Occipital lobe (tissue), 2 donors: ENCODE results near the gene PTPN20. TPM values are rescaled to one million over a fixed set of nuclear protein-coding genes. Genes with fewer than 3 reads are reported as not detected.
"Not testable (repeated sequence)": the region's sequence is repeated elsewhere in the genome, so short reads cannot be mapped to it uniquely, and the experiment has no call there.

Source experiments
- DNase-seq: peaks from one replicate; lab custom pipeline; 2025; lab: John Stamatoyannopoulos, UW
- total RNA-seq: library from RNA; depleted of rRNA; stranded (reverse); fragments of >200 nt; gene quantifications from one replicate; pipeline ENCODE4 v1.2.3, GENCODE V29; 2014

PTPN20 gene
- total RNA-seq, 1 donor from 2014 or later = 14.2 TPM

DNA sequence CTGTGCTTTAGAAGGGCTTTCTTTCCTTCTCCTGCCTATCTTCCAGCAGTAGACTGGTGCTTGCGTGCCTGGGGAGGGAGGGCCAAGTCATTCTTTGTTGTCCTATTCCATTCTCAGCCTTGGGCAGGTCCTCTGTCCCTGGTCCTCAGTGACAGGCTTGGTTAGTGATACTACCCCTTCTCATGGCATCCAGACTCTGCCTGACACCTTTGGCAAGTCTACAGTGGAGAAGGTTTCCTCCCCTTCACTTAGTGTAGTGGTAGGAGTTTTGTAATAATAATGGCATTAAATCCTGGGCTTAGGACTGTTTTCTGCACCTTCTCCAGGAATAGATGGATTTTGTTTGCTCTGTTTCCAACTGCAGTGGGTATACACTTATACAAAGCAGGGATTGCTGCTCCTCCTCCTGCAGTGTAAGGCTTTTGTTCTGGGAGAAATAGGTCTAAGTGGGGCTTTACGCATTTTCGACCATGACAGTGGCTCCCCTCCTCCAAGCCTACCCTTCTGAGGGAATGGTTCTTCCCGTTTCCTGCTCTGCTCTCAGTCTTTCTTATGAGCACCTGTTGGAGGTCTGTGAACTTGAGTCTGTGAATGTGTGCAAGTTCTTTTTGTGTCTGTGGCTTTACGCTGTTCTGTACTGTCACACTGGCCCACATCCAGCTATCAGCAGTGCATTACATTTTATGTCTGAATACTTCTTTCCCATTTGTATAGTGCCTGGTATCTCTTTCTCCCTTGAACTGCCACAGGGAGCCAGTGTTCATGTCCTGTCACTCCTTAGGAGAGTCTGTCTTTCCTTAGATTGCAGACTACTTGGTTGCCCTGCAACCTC is 37.7 kb downstream of the PTPN20 start:
- not testable (repeated sequence) for DNase-seq

DNA sequence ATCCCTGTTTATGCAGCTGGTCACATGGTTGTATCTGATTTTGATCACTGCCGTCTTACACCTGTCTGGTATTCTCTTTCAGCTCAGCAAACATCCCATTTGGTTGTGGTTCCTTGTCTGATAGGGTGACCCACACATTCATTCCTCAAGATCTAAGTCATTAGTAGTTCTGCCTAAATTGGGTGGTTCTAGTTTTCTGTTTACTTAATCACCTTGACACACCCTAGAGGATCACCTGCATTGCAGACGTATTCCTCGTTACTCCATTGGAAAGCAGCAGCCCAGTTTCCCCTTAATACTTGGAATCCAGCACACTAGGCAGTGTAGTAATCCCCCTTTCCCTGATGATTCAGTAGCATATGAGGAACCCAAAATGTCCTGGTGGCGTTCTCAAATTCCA is 41.3 kb downstream of the PTPN20 start:
- DNase-seq = not testable (repeated sequence)

DNA sequence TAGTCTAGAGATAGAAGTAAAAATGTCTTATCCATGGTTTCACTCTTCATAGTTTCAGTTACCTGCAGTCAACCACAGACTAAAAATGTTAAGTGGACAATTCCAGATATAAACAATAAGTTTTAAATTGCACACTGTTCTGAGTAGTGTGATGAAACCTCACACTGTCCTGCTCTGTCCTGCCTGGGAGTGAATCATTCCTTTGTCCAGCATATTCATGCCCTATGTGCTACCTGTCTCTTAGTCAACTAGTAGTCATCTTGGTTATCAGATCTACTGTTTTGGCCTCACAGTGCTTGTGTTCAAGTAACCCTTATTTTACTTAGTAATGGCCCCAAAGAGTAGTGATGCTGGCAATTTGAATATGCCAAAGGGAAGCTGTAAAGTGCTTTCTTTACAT is 49.5 kb downstream of the PTPN20 start:
- DNase-seq = not testable (repeated sequence)

DNA sequence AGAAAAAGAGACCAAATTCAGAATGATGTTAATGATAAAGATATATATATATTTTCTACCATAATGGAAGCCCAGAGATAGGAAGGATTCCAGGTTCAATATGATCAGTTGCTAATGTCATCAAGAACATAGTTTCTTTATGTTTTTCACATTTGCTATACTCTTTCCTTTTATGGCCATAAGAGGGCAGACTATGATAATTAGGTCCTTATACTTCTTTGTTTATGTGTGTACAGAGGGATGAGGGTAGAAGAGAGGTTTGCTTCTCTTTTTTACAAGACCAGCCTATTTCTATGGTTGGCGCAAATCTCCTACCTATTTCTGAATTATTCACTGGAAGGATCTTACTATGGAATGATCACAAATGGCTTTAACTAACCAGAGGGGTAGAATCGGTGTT is 52.1 kb downstream of the PTPN20 start:
- not testable (repeated sequence) for DNase-seq

DNA sequence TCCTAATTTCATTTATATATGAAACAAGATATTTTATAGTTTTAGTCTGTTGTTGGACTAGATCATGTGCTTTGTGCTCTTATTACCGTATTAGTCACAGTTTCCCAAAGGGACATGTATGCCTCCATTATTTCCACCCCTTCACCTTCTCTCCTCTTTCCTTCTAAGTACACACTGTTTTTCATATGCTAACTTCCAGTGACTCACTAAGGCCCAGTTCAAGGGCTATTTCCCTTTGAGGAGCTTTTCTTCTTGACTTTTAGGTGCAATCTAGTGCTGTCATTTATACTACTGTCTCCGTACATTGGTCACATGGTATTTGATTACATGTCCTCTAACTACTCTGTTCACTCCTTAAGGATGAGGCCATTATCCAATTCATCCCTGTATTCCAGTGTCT is 55.8 kb downstream of the PTPN20 start:
- not testable (repeated sequence) for DNase-seq

DNA sequence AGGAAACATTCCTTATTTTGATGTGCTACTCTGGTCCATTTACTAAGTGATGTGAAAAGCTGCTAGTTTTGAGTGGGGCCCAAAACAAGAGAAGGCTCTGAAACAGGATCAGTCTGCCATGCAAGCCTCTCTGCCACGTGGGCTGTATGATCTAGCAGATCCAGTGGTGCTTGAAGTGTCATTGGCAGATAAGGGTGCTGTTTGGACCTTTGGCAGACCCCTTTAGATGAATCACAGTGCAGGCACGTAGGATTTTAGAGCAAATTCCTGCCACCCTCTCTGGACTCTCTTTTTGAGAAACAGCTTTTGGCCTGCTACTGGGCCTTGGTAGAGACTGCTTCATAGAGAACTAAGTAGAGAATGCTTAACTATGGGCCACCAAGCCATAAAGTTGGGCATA is 69.0 kb downstream of the PTPN20 start:
- DNase-seq = not testable (repeated sequence)

DNA sequence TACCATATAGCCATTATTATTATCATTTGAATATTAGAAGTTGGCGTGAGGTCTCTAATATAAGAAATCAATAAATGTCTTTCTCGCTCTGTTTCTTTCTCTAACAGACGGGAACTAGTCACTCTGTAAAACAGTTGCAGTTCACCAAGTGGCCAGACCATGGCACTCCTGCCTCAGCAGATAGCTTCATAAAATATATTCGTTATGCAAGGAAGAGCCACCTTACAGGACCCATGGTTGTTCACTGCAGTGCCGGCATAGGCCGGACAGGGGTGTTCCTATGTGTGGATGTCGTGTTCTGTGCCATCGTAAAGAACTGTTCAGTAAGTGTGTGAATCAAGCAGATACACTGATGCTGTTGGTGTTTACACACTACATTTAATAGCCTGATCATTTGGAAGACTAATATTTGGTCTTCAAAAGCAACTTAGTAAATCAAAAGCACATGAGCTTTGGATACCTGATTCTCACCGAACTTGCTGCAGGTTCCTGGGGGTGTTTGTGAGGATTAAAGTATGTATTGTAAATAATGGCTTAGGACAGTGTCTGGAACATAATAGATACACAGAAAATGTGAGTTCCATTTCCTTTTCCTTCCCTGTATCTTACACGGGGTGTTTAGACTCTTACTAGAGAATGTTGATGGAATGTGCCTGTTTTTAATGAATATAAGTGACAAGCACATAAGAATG is 76.2 kb downstream of the PTPN20 start:
- not testable (repeated sequence) for DNase-seq

DNA sequence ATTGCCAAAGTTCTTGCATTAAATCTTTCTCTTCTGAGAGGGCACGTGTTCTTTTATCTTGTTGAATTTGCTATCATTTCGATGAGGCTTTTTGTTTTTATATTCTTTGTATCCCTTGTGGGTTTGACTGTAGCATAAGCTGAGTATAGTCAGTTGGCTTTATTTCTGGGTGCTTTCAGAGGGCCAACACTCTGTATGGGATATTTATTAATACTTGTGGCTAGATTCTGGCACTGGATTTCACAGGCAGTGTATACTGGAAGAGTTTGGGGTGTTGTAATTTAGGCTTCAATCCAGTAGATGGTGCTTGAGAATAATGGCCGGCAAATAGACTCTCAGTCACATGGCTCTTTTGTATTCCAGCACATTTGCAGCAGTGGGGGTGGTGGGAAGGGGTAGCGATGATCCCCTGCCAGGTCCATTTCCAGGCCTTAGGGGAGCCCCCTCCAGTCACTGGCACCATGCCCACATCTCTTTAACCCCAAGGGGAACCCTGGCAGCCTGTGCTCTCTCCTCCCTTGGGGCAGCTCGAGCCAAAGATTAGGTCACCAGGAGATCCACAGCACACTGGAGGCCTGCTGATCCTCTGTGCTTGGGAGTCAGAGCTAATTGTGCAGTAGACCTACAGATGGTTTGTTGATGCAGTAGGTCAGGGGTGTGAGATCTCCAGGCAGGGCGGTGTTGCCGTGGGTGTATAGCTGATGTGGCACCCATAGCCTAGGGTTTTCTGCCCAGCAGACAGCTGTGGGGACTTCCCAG is 81.8 kb downstream of the PTPN20 start:
- no peak for DNase-seq

DNA sequence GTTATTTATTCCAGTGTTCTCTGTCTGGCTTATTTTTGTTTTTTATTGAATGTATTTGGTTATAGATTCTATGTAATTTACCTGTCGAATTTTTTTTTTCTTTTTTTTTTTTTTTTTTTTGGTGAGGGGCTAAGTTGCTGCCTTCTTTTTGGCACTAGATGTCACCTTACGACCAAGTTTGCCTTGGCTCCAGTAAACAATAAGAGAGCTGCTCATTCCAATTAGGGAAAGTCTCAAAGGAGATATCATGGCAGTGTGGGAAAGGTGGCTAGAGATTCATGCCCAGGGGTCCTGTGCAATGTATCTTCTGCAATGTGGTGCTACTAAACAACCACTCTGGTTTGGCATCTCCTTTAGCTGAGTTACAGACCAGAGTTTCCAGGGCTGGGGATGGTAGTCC is 84.0 kb downstream of the PTPN20 start:
- DNase-seq = no peak

DNA sequence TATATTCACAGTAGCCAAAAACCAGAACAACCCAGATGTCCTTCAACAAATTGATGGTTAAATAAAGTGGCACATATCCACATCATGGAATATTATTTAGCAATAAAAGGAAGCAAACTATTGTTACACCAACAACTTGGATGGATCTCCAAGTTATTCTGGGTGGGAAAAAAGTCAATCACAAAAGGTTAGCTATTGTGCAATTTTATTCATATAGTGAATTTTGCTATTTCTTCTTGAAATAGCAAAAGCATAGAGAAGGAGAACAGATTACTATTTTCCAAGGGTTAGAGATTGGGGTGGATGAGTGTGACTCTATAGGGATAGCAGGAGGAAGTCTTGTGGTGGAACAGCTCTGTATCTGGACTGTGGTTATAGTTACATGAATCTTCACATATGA is 87.0 kb downstream of the PTPN20 start:
- DNase-seq = no peak

DNA sequence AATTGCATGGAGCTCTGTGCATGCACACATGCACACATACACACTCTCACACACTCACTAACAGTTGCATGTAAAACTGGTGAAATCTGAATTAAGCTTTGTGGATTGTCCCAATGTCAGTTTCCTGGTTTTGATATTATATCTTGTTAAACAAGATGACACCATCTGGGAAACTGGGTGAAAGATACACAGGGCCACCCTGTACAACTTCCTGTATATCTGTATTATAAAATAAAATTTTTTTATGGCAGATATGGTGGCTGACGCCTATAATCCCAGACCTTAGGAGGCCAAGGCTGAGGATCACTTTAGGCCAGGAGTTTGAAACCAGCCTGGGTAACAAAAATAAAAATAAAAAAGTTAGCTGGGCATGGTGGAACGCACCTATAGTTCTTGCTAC is 87.4 kb downstream of the PTPN20 start:
- DNase-seq = no peak

DNA sequence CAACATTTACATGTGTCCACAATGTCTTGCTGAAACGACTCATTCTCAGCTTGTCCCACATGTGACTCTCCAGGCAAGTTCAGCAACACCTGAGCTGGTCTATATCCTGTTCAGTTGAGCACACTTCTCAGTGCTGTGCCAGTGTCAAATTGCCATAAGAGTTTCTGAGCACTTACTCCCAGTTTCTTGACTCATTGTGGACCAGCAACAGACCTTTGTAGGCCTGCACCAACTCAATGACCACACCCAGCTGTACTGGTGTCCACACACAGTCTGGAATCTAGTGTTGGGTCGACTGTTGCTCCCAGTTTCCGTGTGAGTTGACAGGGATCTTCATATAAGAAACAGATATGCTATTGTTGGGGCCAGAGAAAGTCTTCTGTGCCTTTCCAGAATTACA is 88.0 kb downstream of the PTPN20 start:
- no peak for DNase-seq

DNA sequence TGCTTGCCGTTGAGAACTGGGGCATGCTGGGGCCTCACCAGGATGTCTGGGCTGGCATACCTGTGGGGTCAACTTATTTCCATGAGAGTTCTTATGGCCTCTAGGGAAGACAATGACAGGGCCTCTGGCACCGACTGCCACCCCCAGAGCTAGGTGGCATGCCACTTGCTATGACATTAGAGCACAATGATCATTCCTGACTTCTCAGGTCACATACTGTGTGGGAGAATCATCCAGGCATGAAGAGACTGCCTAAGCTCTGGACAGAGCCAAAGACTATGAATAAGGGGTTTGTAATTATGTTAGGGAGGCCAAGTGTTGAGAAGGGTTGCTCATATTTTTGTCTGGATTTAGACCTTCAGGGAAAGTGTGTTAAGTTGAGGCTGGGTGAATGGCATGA is 97.5 kb downstream of the PTPN20 start:
- no peak for DNase-seq

DNA sequence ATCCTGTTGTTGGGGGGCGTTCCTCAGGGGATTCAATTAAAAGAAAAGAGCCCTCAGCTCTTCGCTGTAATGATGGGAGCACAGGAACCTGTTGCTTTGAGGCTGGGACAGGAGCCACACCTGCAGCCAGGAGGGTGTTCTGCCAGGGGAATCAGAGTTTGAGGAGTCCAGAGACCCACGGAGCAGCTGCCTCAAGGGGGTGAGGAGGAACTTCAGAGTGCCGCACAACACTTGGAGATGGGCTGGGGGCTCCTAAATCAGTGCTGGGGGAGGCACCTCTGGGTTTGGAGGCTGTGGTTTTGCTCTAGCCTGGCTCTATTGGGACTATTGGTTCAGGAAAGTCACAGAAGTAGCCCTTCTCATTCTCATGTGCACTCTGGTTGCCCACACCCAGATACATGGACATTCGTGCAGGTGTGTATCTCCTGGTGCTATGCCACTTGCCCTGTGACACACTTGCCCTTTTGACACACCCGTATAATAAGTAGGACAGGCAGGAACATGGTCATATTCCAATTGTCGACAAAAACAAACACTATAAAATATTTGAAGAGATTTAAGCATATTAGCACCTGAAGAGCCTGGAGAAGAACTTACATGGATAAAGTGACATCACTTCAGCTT is 98.1 kb downstream of the PTPN20 start:
- no peak for DNase-seq

DNA sequence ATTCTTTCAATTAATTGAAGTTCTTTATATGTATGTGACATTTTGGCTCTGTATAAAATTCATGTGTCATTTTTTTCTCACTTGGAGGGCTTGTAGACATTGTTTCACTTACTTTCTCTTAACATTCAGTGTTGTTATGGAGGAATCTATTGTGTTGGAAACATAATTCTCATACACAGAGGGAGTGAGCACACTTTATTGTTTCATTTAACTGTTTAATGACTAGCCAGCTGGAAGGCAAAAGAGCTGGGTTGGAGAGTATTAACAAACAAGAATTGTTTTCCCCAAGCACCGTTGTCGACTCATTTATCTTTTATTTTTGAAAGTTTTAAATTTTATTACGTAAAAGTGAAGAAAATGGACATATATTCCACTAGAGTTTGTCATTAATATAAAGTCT is 98.8 kb downstream of the PTPN20 start:
- no peak for DNase-seq

DNA sequence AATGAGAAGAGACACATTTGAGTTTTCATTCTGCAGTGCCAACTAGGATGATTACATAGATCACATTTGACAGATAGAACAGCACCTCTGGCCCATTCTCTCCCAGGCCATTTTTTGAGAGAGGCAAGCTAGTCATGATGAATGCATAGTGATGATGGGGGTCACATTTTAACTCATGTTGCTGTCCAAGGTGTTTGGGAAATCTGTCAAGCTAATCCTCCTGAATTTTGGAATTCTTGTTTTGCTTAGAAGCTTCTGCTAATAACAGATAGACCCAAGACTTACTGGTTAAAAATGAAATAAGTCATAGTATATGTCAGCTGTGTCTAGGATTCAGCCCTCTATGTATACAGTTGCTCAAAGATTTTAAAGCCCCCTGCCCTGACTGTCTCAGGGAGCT is 101.0 kb downstream of the PTPN20 start:
- DNase-seq = no peak

DNA sequence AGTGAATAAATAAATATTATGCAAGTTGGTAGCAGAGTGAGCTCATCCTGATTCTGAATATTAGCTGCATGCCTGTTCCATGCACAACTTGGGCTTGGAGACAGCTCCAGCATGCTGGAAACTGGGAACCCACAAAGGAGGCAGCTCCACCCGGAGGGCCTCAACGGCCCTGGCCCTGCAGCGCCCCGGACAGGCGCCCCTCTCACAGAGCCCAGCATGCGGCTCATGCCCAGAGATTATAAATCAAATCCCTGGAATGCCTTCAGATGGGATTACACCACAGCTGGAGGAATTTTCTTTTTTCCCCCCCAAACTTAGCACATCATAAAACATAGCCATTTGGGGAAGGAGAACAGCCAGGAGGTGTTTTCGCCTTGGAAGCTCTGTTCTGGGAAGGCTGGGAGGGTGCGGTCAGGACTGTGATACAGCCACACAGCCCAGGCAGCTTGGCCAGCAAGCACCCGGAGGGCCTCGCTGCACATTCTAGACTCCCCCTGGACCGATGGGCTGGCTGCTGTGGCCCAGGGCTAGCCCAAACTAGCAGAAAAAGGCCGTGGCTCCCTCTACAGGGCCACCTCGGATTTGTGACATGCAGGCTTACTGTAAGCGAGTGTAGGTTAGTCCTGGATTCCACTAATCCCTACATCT is 102.4 kb downstream of the PTPN20 start:
- DNase-seq = no peak

DNA sequence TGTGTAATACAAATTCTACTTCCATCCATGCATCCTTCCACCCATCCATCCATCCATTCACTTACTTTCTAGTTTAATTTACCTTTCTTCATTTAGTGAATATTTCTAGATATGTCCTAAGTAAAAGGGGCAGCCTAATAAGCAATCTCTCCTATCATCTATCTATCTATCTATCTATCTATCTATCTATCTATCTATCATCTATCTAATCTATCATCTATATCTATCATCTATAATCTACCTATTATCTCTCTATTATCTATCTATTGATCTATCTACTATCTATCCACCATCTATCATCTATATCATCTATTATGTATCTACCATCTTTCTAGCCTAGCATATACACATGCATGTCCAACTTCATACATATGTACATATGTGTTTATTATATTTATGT is 104.2 kb downstream of the PTPN20 start:
- no peak for DNase-seq

DNA sequence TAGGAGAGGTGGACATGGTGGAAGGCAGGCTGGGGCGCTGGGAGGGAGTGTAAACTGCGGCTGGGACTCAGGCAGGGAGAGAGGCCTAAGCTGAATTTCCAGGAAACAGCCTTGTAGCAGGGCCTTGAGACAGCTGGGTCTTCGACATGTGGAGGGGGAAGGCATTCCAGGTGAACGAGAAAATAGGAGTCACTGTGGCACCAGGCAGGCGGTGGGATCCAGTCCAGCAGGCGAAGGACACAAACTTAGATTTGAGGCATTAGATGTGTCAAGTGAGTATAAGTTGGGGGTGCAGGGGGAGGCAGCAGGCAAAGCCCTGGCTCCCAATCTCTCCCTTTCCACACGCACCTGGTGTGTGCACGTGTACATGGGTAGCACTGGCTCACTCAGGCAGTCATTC is 105.3 kb downstream of the PTPN20 start:
- DNase-seq = no peak

DNA sequence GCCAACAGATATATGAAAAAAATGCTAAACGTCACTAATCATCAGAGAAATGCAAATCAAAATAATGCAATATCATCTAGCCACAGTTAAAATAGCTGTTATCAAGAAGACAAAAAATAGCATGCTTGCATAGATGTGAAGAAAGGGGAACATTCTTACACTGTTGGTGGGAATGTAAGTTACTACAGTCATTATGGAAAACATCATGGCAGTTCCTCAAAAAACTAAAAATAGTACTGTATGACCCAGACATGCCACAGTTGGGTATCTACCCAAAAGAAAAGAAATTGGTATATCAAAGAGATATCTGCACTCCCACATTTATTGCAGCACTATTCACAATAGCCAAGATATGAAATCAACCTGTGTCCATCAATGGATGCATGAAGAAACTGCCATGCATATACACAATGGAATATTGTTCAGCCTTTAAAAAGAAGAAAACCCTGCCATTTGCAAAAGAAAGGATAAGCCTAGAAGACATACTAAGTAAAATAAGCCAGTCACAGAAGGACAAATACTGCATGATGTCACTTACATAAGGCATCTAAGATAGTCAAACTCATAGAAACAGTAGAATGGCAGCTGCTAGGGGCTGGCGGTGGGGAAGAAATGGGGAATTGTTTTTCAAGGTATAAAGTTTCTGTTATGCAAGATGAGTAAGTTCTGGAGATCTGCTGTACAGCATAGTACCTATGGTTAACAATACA is 107.0 kb downstream of the PTPN20 start:
- no peak for DNase-seq
